GM19099 (cell line): ENCODE results near the gene VSIG10L2.

ENCODE experiments used
- POLR2A ChIP-seq: IDR thresholded peaks from 3 replicates; pipeline ENCODE4 v1.6.1; 2011; ENCODE audit warnings: low read depth; ENCODE audit not compliant: insufficient read length; ENCODE audit errors: extremely low read depth

VSIG10L2 gene

GRCh38 chr11:125939081-125939521 lies 6.7 kb upstream of the VSIG10L2 start:
- no peak for TF ChIP-seq POLR2A

GRCh38 chr11:125940145-125940544 lies 5.7 kb upstream of the VSIG10L2 start:
- no peak for TF ChIP-seq POLR2A

- TF ChIP-seq POLR2A, result no peak
Measured at GRCh38 chr11:125941267-125941618, 4.6 kb upstream of the VSIG10L2 start.

- no peak for TF ChIP-seq POLR2A
Measured at GRCh38 chr11:125941619-125942611, 3.9 kb upstream of the VSIG10L2 start.

GRCh38 chr11:125942771-125943428 lies 2.9 kb upstream of the VSIG10L2 start:
- TF ChIP-seq POLR2A, result no peak

GRCh38 chr11:125943661-125944349 lies 2.0 kb upstream of the VSIG10L2 start:
- no peak for TF ChIP-seq POLR2A

- no peak for TF ChIP-seq POLR2A
Measured at GRCh38 chr11:125944350-125945010, 1.4 kb upstream of the VSIG10L2 start.

GRCh38 chr11:125945011-125945796 lies 640 bp upstream of the VSIG10L2 start:
- no peak for TF ChIP-seq POLR2A

GRCh38 chr11:125946712-125947418 lies 1.0 kb downstream of the VSIG10L2 start:
- TF ChIP-seq POLR2A, result no peak

GRCh38 chr11:125947419-125948277 lies 1.8 kb downstream of the VSIG10L2 start:
- TF ChIP-seq POLR2A, result no peak

- no peak for TF ChIP-seq POLR2A
Measured at GRCh38 chr11:125948278-125949051, 2.6 kb downstream of the VSIG10L2 start.

- TF ChIP-seq POLR2A, result no peak
Measured at GRCh38 chr11:125949271-125950177, 3.7 kb downstream of the VSIG10L2 start.
